ENCODE results near the gene PLOD2. TPM values are rescaled to one million over a fixed set of nuclear protein-coding genes. Genes with fewer than 3 reads are reported as not detected.

Gene PLOD2
- 49.2 and 54.9 TPM in 2 replicates for total RNA-seq
- long read RNA-seq, transcript PLOD2-201 (20 exons, 3,732 nt): minor isoform, 20 of 190 reads
- long read RNA-seq, transcript PLOD2-202 (19 exons, 3,665 nt): major isoform, 94 of 190 reads
- long read RNA-seq, transcript PLOD2-210 (2 exons, 761 nt): minor isoform, 27 of 190 reads
- long read RNA-seq, partial matches to known transcripts: 34 of 190 reads
- long read RNA-seq, other reads (novel, unspliced or antisense): 15 of 190 reads

- Mint-ChIP-seq H3K36me3 (ENCODE audit: insufficient read depth) (peaks cover 2% of the 10 kb centered on the region), H3K27ac (peak within 1 kb of the TSS; percentile 98), H3K4me1 (ENCODE audit: low read depth) (peaks cover 40% of the 10 kb centered on the region), H3K27me3 (peaks cover 24% of the 10 kb centered on the region), H3K9me3 (ENCODE audit: low read depth) (peaks cover 4% of the 10 kb centered on the region), H3K4me3 (ENCODE audit: low read depth) (peak within 1 kb of the TSS; percentile 92)
- TF ChIP-seq, protein P1, sequence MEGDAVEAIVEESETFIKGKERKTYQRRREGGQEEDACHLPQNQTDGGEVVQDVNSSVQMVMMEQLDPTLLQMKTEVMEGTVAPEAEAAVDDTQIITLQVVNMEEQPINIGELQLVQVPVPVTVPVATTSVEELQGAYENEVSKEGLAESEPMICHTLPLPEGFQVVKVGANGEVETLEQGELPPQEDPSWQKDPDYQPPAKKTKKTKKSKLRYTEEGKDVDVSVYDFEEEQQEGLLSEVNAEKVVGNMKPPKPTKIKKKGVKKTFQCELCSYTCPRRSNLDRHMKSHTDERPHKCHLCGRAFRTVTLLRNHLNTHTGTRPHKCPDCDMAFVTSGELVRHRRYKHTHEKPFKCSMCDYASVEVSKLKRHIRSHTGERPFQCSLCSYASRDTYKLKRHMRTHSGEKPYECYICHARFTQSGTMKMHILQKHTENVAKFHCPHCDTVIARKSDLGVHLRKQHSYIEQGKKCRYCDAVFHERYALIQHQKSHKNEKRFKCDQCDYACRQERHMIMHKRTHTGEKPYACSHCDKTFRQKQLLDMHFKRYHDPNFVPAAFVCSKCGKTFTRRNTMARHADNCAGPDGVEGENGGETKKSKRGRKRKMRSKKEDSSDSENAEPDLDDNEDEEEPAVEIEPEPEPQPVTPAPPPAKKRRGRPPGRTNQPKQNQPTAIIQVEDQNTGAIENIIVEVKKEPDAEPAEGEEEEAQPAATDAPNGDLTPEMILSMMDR (IDR thresholded peaks at IDR 0.05; ENCODE audit: unreplicated experiment): no peak
- DNase-seq (ENCODE audit: low spot score, unreplicated experiment): peak; percentile 73
Measured at GRCh38 chr3:146160964-146161662, at the start of gene PLOD2. TSS of gene PLOD2 (minus strand) at chr3:146161184. CDS start at chr3:146160989, 195 bp downstream.

GRCh38 chr3:146209371-146209770 lies 48.4 kb upstream of the PLOD2 start:
- no peaks in the 10 kb centered on the region for H3K27me3 Mint-ChIP-seq

GRCh38 chr3:146203776-146204175 lies 42.8 kb upstream of the PLOD2 start:
- H3K4me1 Mint-ChIP-seq (ENCODE audit: low read depth): peaks cover 3% of the 10 kb centered on the region
- H3K27ac Mint-ChIP-seq: peak overlapping the region; percentile 42
- no peak for DNase-seq (ENCODE audit: low spot score, unreplicated experiment)
- H3K27me3 Mint-ChIP-seq: no peaks in the 10 kb centered on the region
- peaks cover 3% of the 10 kb centered on the region for H3K9me3 Mint-ChIP-seq (ENCODE audit: low read depth)
- H3K4me3 Mint-ChIP-seq (ENCODE audit: low read depth): no peak overlapping the region
- H3K36me3 Mint-ChIP-seq (ENCODE audit: insufficient read depth): peaks cover 15% of the 10 kb centered on the region
- TF ChIP-seq, protein P1 (IDR thresholded peaks at IDR 0.05; ENCODE audit: unreplicated experiment): no peak

More at GRCh38 chr3:146209371-146209770, 48.4 kb upstream of the PLOD2 start:
- TF ChIP-seq, protein P1 (IDR thresholded peaks at IDR 0.05; ENCODE audit: unreplicated experiment): no peak
- H3K9me3 Mint-ChIP-seq (ENCODE audit: low read depth): peaks cover 6% of the 10 kb centered on the region
- H3K4me3 Mint-ChIP-seq (ENCODE audit: low read depth): no peak overlapping the region
- no peak for DNase-seq (ENCODE audit: low spot score, unreplicated experiment)
- H3K27ac Mint-ChIP-seq: no peak overlapping the region
- no peaks in the 10 kb centered on the region for H3K4me1 Mint-ChIP-seq (ENCODE audit: low read depth)
- H3K36me3 Mint-ChIP-seq (ENCODE audit: insufficient read depth): peaks cover 16% of the 10 kb centered on the region

DNA sequence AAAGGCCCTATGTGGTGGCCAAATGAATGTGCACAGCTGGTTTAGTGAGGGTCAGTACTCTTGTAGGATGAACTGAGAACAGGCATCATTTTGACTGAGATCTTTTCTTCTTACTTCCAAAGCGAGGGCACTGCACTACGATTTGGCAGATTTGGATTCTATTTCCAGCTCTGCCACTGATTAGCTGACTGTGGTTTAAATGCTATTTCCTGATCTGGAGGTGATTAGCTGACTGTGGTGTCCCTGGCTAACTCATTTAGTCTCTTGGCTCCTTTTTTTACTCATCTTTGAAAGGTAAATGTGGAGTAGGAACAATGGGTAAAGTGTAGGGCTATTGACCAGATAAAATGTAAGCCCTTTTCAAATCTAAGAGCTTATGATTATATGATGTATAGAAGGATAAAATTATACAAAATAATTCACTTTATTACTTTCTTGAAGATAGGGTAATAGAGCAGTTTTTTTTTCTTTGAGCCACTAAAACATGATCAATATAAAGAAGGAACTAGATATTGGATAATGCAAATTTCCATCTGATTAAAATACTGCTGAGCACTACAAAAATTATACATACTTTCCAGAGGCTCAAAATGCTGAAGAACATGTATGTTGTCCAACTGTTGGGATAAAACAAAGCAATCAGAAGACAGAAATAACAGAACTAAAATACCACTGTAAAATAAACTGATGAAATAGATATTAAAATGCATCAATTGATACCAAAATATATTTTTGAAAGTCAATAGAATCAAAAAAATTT lies 39.7 kb upstream of the PLOD2 start:
- TF ChIP-seq, protein P1 (IDR thresholded peaks at IDR 0.05; ENCODE audit: unreplicated experiment): no peak
- Mint-ChIP-seq H3K36me3 (ENCODE audit: insufficient read depth) (peaks cover 4% of the 10 kb centered on the region), H3K4me3 (ENCODE audit: low read depth) (no peak overlapping the region), H3K27ac (no peak overlapping the region), H3K9me3 (ENCODE audit: low read depth) (no peaks in the 10 kb centered on the region), H3K27me3 (no peaks in the 10 kb centered on the region), H3K4me1 (ENCODE audit: low read depth) (peaks cover 3% of the 10 kb centered on the region)
- DNase-seq (ENCODE audit: low spot score, unreplicated experiment): no peak

DNA sequence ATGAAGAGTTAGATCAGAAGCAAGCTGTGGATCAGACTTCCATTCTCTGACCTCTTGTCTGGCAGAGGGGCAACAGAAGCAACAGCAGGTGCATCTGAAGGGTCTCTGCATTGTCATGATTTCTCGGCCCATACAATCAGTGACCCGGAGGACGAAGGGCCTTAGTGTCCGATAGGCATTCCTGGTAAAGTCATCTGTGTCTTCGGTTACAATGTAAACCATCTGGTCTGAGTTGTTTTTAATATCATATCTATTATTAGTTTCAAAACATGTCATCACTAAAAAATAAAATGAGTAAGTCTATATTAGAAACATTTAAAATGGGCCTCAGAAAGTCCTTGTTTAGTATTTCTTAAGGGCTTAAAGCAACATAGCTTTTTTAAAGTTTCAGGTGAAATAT lies 38.8 kb upstream of the PLOD2 start:
- peaks cover 4% of the 10 kb centered on the region for H3K36me3 Mint-ChIP-seq (ENCODE audit: insufficient read depth)
- no peak overlapping the region for H3K27ac Mint-ChIP-seq
- TF ChIP-seq, protein P1 (IDR thresholded peaks at IDR 0.05; ENCODE audit: unreplicated experiment): no peak
- no peak overlapping the region for H3K4me3 Mint-ChIP-seq (ENCODE audit: low read depth)
- no peak for DNase-seq (ENCODE audit: low spot score, unreplicated experiment)
- H3K9me3 Mint-ChIP-seq (ENCODE audit: low read depth): no peaks in the 10 kb centered on the region
- H3K27me3 Mint-ChIP-seq: no peaks in the 10 kb centered on the region
- H3K4me1 Mint-ChIP-seq (ENCODE audit: low read depth): peaks cover 3% of the 10 kb centered on the region
